ENCODE measurements around the gene WDR46.
A peak's percentile ranks its signal among the peaks of the same experiment; 100 is the strongest.
"Not testable (repeated sequence)": the region's sequence is repeated elsewhere in the genome, so short reads cannot be mapped to it uniquely, and the experiment has no call there.

The WDR46 gene

GRCh38 chr6:33288141-33288920, 708 bp downstream of the WDR46 start:
- DNase-seq (ENCODE audit: low read depth in 2 of 2) = no peak

GRCh38 chr6:33286946-33287914, 1.8 kb downstream of the WDR46 start:
- no peak for DNase-seq (ENCODE audit: low read depth in 2 of 2)

GRCh38 chr6:33285214-33285613, 3.8 kb downstream of the WDR46 start:
- not testable (repeated sequence) for DNase-seq (ENCODE audit: low read depth in 2 of 2)

GRCh38 chr6:33280539-33280938, 8.5 kb downstream of the WDR46 start:
- DNase-seq (ENCODE audit: low read depth in 2 of 2) = no peak

- no peak for DNase-seq (ENCODE audit: low read depth in 2 of 2)
These were observed 9.0 kb downstream of the WDR46 start for GRCh38 chr6:33279971-33280511.

GRCh38 chr6:33279257-33279695, 9.8 kb downstream of the WDR46 start:
- no peak for DNase-seq (ENCODE audit: low read depth in 2 of 2)

GRCh38 chr6:33278810-33279209, 10.2 kb downstream of the WDR46 start:
- no peak for DNase-seq (ENCODE audit: low read depth in 2 of 2)

GRCh38 chr6:33278392-33278741, 10.7 kb downstream of the WDR46 start:
- no peak for DNase-seq (ENCODE audit: low read depth in 2 of 2)

GRCh38 chr6:33277663-33278391, 11.2 kb downstream of the WDR46 start:
- no peak for DNase-seq (ENCODE audit: low read depth in 2 of 2)

GRCh38 chr6:33276864-33277662, 12.0 kb downstream of the WDR46 start, which contains the start of gene B3GALT4:
Gene B3GALT4, plus strand, starts transcription at chr6:33277123. Its CDS starts 297 bp downstream, at chr6:33277420.
- DNase-seq (ENCODE audit: low read depth in 2 of 2) = peak in 1 of 2 donors; percentile 46

GRCh38 chr6:33276581-33276863, 12.5 kb downstream of the WDR46 start:
- DNase-seq (ENCODE audit: low read depth in 2 of 2) = no peak

GRCh38 chr6:33275795-33276580, 13.1 kb downstream of the WDR46 start:
- not testable (repeated sequence) for DNase-seq (ENCODE audit: low read depth in 2 of 2)

- DNase-seq (ENCODE audit: low read depth in 2 of 2) = no peak
These were observed 14.8 kb downstream of the WDR46 start for GRCh38 chr6:33273924-33274902.

GRCh38 chr6:33273129-33273923, 15.7 kb downstream of the WDR46 start:
- DNase-seq (ENCODE audit: low read depth in 2 of 2) = no peak

- DNase-seq (ENCODE audit: low read depth in 2 of 2) = no peak
These were observed 16.5 kb downstream of the WDR46 start for GRCh38 chr6:33272275-33273128.

GRCh38 chr6:33271468-33272274, 17.4 kb downstream of the WDR46 start, which contains the start of the genes RPS18 and VPS52:
Gene RPS18, plus strand, starts transcription at chr6:33272075. Its CDS starts 45 bp downstream, at chr6:33272120.
Gene VPS52, minus strand, starts transcription at chr6:33271876. Its CDS starts 201 bp downstream, at chr6:33271675.
- DNase-seq (ENCODE audit: low read depth in 2 of 2) = peak; percentile 74 to 82

All from stimulated activated CD8-positive, alpha-beta memory T cell treated with anti-CD3 and anti-CD28 coated beads, Interleukin-7, amount 100 ng/mL, for 1 hour (primary cell).